Midbrain (tissue), 1 donor: ENCODE measurements around the gene RCAN2.
A peak's percentile ranks its signal among the peaks of the same experiment; 100 is the strongest.

ENCODE experiments used
- DNase-seq: peaks from one replicate; lab custom pipeline; 2025; lab: John Stamatoyannopoulos, UW

Gene RCAN2

GRCh38 chr6:46291275-46291633, 200.0 kb downstream of the RCAN2 start:
- DNase-seq, result no peak

- no peak for DNase-seq
These were observed 200.6 kb downstream of the RCAN2 start for GRCh38 chr6:46290421-46291274.

- no peak for DNase-seq
These were observed 201.4 kb downstream of the RCAN2 start for GRCh38 chr6:46289898-46290297.

GRCh38 chr6:46288835-46289234, 202.4 kb downstream of the RCAN2 start:
- no peak for DNase-seq

- no peak for DNase-seq
These were observed 203.6 kb downstream of the RCAN2 start for GRCh38 chr6:46287681-46288080.

GRCh38 chr6:46287043-46287442, 204.2 kb downstream of the RCAN2 start:
- DNase-seq, result no peak

GRCh38 chr6:46284475-46284874, 206.8 kb downstream of the RCAN2 start:
- DNase-seq, result no peak

- DNase-seq, result no peak
These were observed 210.1 kb downstream of the RCAN2 start for GRCh38 chr6:46281110-46281509.

- no peak for DNase-seq
These were observed 211.4 kb downstream of the RCAN2 start for GRCh38 chr6:46279874-46280273.

- DNase-seq, result peak; percentile 47
These were observed 214.6 kb downstream of the RCAN2 start for GRCh38 chr6:46276576-46277142.

- DNase-seq, result no peak
These were observed 216.7 kb downstream of the RCAN2 start for GRCh38 chr6:46274502-46274901.

GRCh38 chr6:46273911-46274310, 217.3 kb downstream of the RCAN2 start:
- DNase-seq, result no peak

GRCh38 chr6:46271728-46272127, 219.5 kb downstream of the RCAN2 start:
- no peak for DNase-seq

GRCh38 chr6:46271107-46271506, 220.1 kb downstream of the RCAN2 start:
- no peak for DNase-seq

- no peak for DNase-seq
These were observed 220.9 kb downstream of the RCAN2 start for GRCh38 chr6:46270336-46270735.

- peak; percentile 21 for DNase-seq
These were observed 221.6 kb downstream of the RCAN2 start for GRCh38 chr6:46269447-46270229.

GRCh38 chr6:46267515-46267914, 223.7 kb downstream of the RCAN2 start:
- no peak for DNase-seq

- DNase-seq, result no peak
These were observed 225.9 kb downstream of the RCAN2 start for GRCh38 chr6:46265373-46265772.

GRCh38 chr6:46263707-46264086, 227.6 kb downstream of the RCAN2 start:
- DNase-seq, result no peak

GRCh38 chr6:46262928-46263706, 228.1 kb downstream of the RCAN2 start:
- DNase-seq, result no peak

- no peak for DNase-seq
These were observed 233.0 kb downstream of the RCAN2 start for GRCh38 chr6:46258249-46258648.

GRCh38 chr6:46255528-46255927, 235.7 kb downstream of the RCAN2 start:
- no peak for DNase-seq
